GM10248 (cell line): ENCODE data around the gene BMI1.

Source experiments
- CTCF ChIA-PET: fragments of 300-600 bp; sonication (Branson Sonifier 250); formaldehyde crosslinking; extraction: SDS; loops from one replicate; lab custom pipeline; 2021; ENCODE audit warnings: antibody characterized with exemption; lab: Yijun Ruan, JAX
- POLR2A ChIA-PET: fragments of 350-650 bp; sonication (Branson Sonifier 250); formaldehyde crosslinking; extraction: SDS; loops from one replicate; lab custom pipeline; 2020; ENCODE audit warnings: antibody characterized with exemption; lab: Yijun Ruan, JAX
- DNase-seq: peaks from one replicate; pipeline ENCODE4 v3.0.0; 2012; ENCODE audit errors: extremely low spot score
- CTCF ChIP-seq: IDR thresholded peaks from 2 replicates; pipeline ENCODE4 v1.5.1; 2012; ENCODE audit warnings: mild to moderate bottlenecking, low read depth; ENCODE audit errors: extremely low read depth, missing control alignments, control extremely low read depth

The BMI1 gene

GRCh38 chr10:22338185-22338900 is 17.4 kb downstream of the BMI1 start:
- ChIA-PET CTCF (interaction anchor here (0.8 to 2.2 kb wide), 4 partner anchors 11 to 840 kb away, joined by 3 to 6 read pairs (median 3); no protein-coding TSS in a partner anchor), POLR2A (interaction anchor here (0.5 kb wide), 1 partner anchor 790 kb away, joined by 3 read pairs; no protein-coding TSS in a partner anchor)
- DNase-seq = no peak
- no peak for TF ChIP-seq CTCF

GRCh38 chr10:22338931-22339330 is 18.0 kb downstream of the BMI1 start:
- ChIA-PET POLR2A (no interaction called here), CTCF (interaction anchor here (1.3 to 2.2 kb wide), 2 partner anchors 79 to 841 kb away, joined by 3 to 6 read pairs; no protein-coding TSS in a partner anchor)
- TF ChIP-seq CTCF = no peak
- DNase-seq = no peak

GRCh38 chr10:22339761-22340328 is 18.9 kb downstream of the BMI1 start:
- no peak for DNase-seq
- no peak for TF ChIP-seq CTCF
- ChIA-PET CTCF (interaction anchor here (1.0 to 2.2 kb wide), 2 partner anchors 20 to 80 kb away, joined by 3 to 6 read pairs; no protein-coding TSS in a partner anchor), POLR2A (interaction anchor here (1.0 kb wide), 1 partner anchor 24 kb away, joined by 5 read pairs; the partner anchor contains the start of gene COMMD3)

GRCh38 chr10:22340329-22341189 is 19.7 kb downstream of the BMI1 start:
- no peak for TF ChIP-seq CTCF
- ChIA-PET POLR2A (interaction anchor here (1.0 kb wide), 1 partner anchor 25 kb away, joined by 5 read pairs; the partner anchor contains the start of gene COMMD3), CTCF (interaction anchor here (1.0 to 2.2 kb wide), 2 partner anchors 21 to 81 kb away, joined by 3 to 6 read pairs; no protein-coding TSS in a partner anchor)
- peak; percentile 73 for DNase-seq

GRCh38 chr10:22341190-22341925 is 20.5 kb downstream of the BMI1 start:
- DNase-seq = no peak
- TF ChIP-seq CTCF = no peak
- CTCF ChIA-PET = interaction anchor here (1.0 kb wide), 1 partner anchor 22 kb away, joined by 3 read pairs; no protein-coding TSS in a partner anchor
- POLR2A ChIA-PET = no interaction called here

GRCh38 chr10:22341926-22342196 is 21.0 kb downstream of the BMI1 start:
- ChIA-PET CTCF (no interaction called here), POLR2A (no interaction called here)
- no peak for DNase-seq
- TF ChIP-seq CTCF = no peak
